Measurements from ENCODE around the gene COL5A1.

The COL5A1 gene

GRCh38 chr9:134774410-134774809 lies 132.8 kb downstream of the COL5A1 start:
- DNase-seq: peak; percentile 57

DNA sequence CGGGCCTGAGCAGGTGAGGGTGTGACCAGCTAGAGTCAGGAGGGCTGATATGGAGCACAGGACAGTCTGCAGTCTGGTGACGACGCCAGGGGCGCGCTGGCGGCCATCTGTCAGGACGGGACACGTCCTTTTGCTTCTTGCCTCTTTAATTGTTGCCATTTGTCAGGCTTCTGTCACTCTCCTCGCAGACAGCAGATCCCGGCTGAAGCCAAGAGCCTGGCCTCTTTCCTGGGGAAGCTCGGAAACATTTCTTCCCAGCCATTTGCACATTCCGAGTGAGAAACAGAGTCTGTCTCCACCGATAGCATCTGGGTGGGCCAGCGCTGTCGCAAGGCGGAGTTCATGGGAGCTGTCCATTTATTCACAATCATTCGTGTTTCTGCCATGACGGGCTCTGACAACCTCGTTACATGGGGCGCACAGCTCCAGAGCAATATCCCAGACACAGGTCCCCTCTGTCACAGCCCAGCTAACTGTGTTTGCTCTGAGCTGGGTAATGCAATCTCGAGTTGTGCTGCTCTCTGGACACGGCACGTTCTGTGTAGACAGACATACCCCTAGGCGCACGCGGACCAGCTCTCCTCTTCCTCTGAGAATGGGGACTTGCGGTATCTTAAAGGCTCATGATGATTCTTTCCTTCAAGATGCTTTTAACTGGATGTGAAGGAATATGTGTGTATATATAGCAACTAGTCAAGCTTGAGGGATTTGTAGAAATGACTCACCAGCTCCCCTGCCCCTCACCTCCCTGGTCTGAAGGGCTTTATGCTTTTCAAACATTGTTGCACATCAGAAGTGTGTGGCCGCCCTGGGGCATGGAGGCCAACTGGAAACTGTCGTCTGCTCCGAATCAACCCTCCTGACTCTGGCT lies 133.7 kb downstream of the COL5A1 start:
- DNase-seq: peak; percentile 52

DNA sequence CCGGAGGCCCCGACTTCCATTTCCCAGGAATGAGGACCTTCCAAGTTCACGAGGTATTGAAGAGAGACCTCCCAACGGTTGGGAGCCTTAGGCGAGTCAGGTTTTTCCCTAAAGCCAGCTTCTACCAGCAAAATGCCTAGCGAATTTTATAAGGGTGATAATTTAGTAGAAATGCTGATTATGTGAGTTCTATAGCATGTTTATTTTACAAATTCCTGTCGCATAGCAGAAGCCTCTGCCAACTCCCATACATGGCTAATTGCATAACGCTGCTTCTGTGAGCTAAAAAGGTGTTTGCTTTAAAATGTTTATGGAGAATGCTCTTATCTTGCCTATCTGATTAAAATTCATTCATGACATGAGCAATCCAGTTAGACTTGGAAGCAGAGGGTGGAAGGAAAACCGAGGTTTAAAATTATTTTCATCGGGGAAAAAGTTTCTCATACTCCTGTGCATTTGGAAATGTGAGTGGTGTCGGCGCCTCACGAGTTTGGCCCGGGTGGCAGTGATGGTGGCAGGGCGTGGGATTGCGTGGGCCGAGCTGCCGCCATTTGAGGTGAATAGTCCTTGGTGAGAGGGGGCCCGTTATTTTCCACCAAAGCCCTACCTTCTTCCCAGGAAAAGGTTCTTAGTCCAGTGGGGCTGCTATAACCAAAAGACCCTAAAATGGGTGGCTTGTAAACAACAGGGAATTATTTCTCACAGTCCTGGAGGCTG lies 134.6 kb downstream of the COL5A1 start:
- no peak for DNase-seq

DNA sequence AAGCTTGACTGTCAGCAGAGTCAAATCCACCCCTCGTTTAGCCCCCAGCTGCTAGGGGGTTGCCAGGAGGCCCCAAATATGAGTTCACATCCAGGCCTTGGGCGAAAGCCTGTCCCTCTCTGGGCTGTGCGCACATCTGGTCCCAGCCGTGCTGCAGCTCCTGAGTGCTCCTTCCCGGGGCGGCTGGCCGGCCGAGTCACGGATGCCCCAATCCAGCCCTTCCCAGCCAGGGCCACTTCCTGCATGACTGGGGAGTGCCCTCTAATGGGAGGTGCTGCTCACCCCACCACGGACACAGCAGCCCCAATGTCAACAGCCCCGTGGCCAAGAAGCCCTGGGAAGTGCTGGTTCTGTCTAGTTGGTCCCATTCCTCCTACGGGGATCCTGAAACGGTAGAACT lies 135.6 kb downstream of the COL5A1 start:
- no peak for DNase-seq

- peak; percentile 67 for DNase-seq
Observed at GRCh38 chr9:134778156-134778555, 136.6 kb downstream of the COL5A1 start.

DNA sequence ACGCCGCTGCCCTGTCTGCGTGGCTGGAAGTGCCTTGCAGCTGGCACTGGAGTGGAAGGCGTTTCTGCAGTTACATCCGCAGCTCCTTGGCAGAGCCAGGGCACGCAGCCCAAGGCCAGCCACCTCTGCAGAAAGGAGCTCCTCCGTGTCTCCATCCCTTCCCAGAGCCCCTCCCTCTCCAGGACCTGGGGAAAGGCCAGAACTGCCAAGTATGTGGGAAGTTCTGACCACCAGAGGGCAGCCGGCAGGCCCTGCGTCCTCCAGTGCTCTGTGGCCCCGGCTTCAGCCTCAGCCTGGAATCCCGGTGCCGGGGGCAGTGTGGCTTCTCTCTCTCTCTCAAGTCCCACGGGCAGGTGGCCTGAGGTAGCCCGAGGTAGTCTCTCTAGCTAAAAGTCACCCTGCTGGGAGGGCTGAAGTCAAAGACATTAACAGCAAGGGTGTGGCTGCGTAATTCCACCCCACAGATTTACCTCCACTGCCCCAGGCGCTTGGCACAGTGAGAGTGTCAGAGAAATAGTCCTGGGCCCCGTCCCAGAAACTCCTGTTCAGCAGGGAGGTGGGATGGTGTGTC lies 137.3 kb downstream of the COL5A1 start:
- DNase-seq: no peak

GRCh38 chr9:134779640-134780039 lies 138.0 kb downstream of the COL5A1 start:
- no peak for DNase-seq

- DNase-seq: no peak
Observed at GRCh38 chr9:134781591-134782302, 140.1 kb downstream of the COL5A1 start.

DNA sequence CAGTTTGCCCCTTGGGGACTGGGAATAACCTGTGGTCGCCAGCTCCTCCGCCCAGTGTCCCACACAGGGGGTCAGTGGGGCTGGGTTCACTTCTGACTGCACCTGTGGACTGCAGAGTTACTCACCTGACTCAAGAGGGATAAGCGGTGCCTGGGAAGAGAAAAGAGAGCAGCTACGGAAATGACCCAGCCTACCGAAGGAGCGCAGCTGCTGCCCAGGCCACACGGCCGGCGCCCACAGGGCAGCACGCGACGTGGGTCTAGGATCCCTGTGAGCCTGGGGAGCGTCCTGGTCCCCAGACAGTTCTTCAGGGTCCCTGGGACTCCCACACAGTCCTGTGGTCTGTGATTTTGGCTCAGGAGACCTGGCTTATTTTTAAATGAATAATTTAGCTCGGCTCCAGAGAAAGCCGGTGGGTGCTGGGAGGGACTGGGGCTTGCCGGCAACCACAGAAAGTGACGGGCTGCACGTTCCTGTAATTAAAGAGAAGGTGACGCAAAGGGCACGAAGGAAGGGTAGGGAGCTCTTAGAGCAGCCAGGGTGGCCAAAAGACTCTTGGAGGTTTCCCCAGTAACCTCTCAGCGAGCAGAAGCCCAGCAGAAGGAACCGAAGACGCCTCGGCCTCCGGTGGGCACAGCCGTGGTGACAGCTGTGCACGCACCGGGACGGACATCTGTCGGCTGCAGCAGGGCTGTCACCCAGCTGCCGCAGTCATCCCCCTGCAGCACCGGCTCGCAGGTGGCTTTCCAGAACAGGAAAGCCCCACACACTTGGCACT lies 141.5 kb downstream of the COL5A1 start:
- DNase-seq: peak; percentile 91

- DNase-seq: no peak
Observed at GRCh38 chr9:134783699-134784039, 142.1 kb downstream of the COL5A1 start.

GRCh38 chr9:134784577-134785305 lies 143.1 kb downstream of the COL5A1 start:
- DNase-seq: no peak

- DNase-seq: no peak
Observed at GRCh38 chr9:134785325-134786108, 143.9 kb downstream of the COL5A1 start.

GRCh38 chr9:134787601-134788531 lies 146.3 kb downstream of the COL5A1 start:
- no peak for DNase-seq

- no peak for DNase-seq
Observed at GRCh38 chr9:134789168-134789567, 147.6 kb downstream of the COL5A1 start.

DNA sequence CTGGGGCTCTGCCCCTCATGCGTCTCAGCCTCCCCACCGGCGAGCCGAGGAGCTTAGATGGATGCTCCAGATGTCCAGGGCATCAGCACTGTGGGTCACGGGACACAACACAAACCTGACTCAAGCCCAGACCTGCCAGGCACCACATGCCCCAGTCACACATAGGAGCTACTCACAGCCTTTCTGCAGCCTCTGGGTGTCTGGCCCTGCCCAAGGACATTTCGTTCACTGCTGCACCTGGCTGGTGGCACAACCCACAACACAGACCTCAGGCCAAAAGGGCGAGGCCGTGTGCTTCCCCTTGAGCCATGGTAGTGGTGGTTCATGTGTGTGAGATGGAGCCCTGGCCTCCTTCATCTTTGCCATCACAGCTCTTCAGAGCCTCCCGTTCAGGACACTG lies 149.4 kb downstream of the COL5A1 start:
- peak; percentile 28 for DNase-seq

GRCh38 chr9:134792627-134793026 lies 151.0 kb downstream of the COL5A1 start:
- DNase-seq: no peak

DNA sequence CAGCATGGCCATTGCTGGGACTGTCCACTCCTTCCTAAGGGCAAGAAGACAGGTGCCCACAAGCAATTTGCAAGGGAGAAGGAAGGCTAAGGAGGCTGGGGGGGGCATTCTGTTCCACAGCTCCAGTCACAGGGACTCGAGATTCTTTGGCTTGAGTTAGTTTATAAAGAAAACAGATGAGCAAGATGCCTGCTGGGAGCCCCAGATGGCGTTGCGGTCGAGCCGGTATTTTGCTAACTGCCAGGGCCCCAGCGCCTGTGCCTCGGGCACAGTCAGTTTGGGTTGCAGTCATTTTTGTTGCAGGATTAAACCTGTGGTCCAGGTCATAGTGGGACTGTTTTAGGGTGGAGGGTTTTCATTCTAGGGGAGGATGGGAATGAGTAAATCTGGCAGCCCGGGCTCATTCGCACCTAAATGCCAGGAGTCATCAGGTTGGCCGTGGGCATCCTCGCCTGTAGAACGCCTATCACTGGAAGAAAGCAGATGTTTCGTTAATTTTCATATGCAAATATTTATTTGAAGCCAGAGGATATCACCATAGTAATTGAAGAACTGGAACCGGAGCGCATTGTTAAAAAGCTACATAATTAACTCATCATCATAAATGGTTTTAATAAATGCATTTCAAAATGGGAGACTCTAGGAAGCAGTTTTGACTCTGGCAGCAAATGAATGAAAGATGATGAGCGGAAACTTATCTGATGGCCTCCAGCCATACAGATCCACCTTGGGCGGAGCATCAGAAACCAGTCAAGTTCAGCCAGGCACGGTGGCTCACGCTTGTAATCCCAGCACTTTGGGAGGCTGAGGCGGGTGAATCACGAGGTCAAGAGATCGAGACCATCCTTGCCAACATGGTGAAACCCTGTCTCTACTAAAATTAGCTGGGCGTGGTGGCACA lies 151.9 kb downstream of the COL5A1 start:
- DNase-seq: peak; percentile 73

DNA sequence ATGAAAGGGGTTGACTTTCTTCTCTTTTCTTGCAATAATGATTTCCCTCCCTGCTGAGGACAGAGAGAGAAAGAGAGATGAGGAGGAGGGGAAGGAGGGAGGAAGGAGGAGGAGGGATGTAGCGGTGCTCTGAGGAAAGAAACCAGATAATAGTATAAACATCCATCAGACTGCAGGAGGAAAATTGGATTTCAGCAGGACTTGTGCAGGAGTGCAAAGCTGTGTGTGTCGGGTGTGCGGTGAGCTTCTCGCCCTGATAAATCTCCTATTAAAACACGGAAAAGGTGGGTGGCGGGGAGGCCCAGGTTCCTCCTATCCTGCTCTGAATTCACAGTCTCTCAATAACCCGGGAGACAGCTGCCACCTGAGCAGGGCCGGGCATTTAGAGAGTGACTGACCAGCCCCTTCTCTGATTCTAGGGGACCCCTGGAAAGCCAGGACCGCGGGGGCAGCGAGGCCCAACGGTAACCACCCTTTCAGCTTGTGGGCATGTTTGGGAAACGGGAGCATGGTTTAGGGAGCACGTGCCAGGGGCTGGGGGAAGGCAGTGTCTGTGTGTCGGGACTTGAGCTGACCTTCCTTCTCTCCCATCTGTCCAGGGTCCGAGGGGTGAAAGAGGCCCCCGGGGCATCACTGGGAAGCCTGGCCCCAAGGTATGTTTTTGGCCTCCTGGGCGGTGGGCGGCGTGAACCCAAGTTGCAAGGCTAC lies 153.2 kb downstream of the COL5A1 start:
- DNase-seq: no peak

Measured in NCI-H2171 (cell line).